GM12892 (cell line): ENCODE measurements around the gene ZNF709.
"Not testable (repeated sequence)": the region's sequence is repeated elsewhere in the genome, so short reads cannot be mapped to it uniquely, and the experiment has no call there.

Experiments used
- POLR2A ChIP-seq: IDR thresholded peaks from 2 replicates; pipeline ENCODE4 v1.6.1; 2011; ENCODE audit warnings: low read depth, low read length, control low read depth
- POLR2AphosphoS5 ChIP-seq: IDR thresholded peaks from 2 replicates; pipeline ENCODE4 v1.6.1; 2011; ENCODE audit warnings: low read depth, low read length, control low read depth
- TAF1 ChIP-seq: IDR thresholded peaks from 2 replicates; pipeline ENCODE4 v1.6.1; 2011; ENCODE audit warnings: low read depth, mild to moderate bottlenecking, control low read depth, low read length, borderline replicate concordance

DNA sequence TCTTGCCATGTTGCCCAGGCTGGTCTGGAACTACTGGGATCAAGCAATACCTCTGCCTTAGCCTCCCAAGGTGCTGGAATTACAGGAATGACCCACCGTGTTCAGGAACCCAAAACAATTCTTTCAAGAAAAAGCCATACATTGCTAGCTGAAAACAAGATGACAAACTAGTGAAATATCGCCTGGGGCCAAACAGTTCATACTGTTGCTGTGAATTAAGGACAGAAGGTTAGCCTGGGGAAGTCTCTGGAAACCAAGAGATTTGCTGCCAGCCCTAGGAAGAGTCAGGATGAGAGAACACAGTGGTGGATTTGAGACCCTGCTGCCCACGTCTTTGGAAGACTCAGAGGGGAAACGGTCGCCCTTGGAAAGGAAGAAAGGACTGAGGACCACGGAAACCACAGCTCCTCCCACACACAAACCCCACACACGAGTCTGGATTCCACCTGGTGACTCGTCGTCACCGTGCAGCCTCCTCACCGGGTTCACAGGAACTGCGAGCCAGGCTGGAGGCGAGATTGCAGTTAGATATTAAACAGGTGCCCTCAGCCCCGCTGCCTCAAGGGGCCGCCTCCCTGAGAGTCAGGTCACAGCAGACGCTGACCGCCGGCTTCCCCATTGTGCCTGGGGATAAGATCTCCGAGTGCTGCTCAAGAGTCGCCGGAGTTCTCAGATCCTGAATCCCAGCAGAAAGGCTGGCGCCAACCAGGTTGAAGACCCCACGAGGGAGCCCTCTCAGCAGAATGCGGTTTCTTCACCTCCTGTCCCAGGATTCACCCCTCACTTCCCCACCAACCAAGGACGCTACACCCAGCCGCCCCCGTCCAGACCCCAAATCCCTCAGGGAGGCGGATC, 44.7 kb downstream of the ZNF709 start:
- TF ChIP-seq POLR2A, POLR2AphosphoS5, TAF1: not testable (repeated sequence)
